Loucy (cell line): ENCODE measurements around the gene DLK1.

Source experiments
- H2AFZ ChIP-seq: fragments of 200-600 bp; sonication (generic); 2 replicates; pipeline ENCODE4 v1.6.0; 2016; ENCODE audit warnings: antibody characterized with exemption, mild to moderate bottlenecking, low read length, moderate library complexity
- H3F3A ChIP-seq: fragments of 200-600 bp; 2 replicates; pipeline ENCODE4 v1.6.0; 2016; ENCODE audit warnings: antibody characterized with exemption, low read depth, mild to moderate bottlenecking
- H3K27me3 ChIP-seq: fragments of 200-600 bp; sonication (generic); 2 replicates; pipeline ENCODE4 v1.6.1; 2014; ENCODE audit warnings: low read length, mild to moderate bottlenecking; ENCODE audit not compliant: insufficient read depth, poor library complexity, severe bottlenecking
- H3K36me3 ChIP-seq: fragments of 200-600 bp; sonication (generic); 2 replicates; pipeline ENCODE4 v1.6.1; 2016; ENCODE audit warnings: low read length; ENCODE audit not compliant: insufficient read depth
- H3K4me1 ChIP-seq: fragments of 200-600 bp; sonication (generic); 2 replicates; pipeline ENCODE4 v1.5.1; 2014; ENCODE audit warnings: low read length, mild to moderate bottlenecking; ENCODE audit not compliant: insufficient read depth, poor library complexity, severe bottlenecking
- H3K4me2 ChIP-seq: fragments of 200-600 bp; sonication (generic); 2 replicates; pipeline ENCODE4 v1.6.0; 2014; ENCODE audit warnings: antibody characterized with exemption, low read length, low read depth, mild to moderate bottlenecking; ENCODE audit not compliant: poor library complexity, severe bottlenecking
- H3K4me3 ChIP-seq: fragments of 200-600 bp; sonication (generic); 2 replicates; pipeline ENCODE4 v1.5.1; 2014; ENCODE audit warnings: low read length, mild to moderate bottlenecking, mixed read lengths; ENCODE audit not compliant: poor library complexity, severe bottlenecking
- H3K79me2 ChIP-seq: fragments of 200-600 bp; sonication (generic); 2 replicates; pipeline ENCODE4 v1.6.1; 2014; ENCODE audit warnings: low read length; ENCODE audit not compliant: insufficient read depth
- H3K9ac ChIP-seq: fragments of 200-600 bp; sonication (generic); 2 replicates; pipeline ENCODE4 v1.6.0; 2014; ENCODE audit warnings: mild to moderate bottlenecking, low read depth, low read length, moderate library complexity; ENCODE audit not compliant: poor library complexity, severe bottlenecking
- H3K9me2 ChIP-seq: fragments of 200-600 bp; sonication (generic); replicated peaks from 2 replicates; pipeline ENCODE4 v1.6.1; 2016; ENCODE audit warnings: low read depth, low read length, mixed read lengths
- H3K9me3 ChIP-seq: fragments of 200-600 bp; sonication (generic); 2 replicates; pipeline ENCODE4 v1.6.1; 2014; ENCODE audit warnings: mild to moderate bottlenecking, antibody characterized with exemption, low read length, low read depth; ENCODE audit not compliant: insufficient read depth
- H4K20me1 ChIP-seq: fragments of 200-600 bp; sonication (generic); 2 replicates; pipeline ENCODE4 v1.6.0; 2014; ENCODE audit warnings: antibody characterized with exemption, low read length, mild to moderate bottlenecking; ENCODE audit not compliant: insufficient read depth, poor library complexity, severe bottlenecking
- CTCF ChIP-seq: fragments of 200-600 bp; sonication (generic); conservative IDR thresholded peaks from 2 replicates; pipeline ENCODE4 v1.5.1; 2014; ENCODE audit warnings: mild to moderate bottlenecking, antibody characterized with exemption, low read length
- EZH2phosphoT487 ChIP-seq: fragments of 200-600 bp; IDR thresholded peaks from 2 replicates; pipeline ENCODE4 v1.6.1; 2018; ENCODE audit warnings: antibody characterized with exemption, mild to moderate bottlenecking, moderate library complexity, borderline replicate concordance

Gene DLK1

GRCh38 chr14:100728962-100729361 is 2.3 kb downstream of the DLK1 start:
- Histone ChIP-seq H3K9me3 (no peaks in the 10 kb centered on the region), H4K20me1 (no peaks in the 10 kb centered on the region), H3K4me2 (no peak overlapping the region), H3K4me1 (peaks cover 3% of the 10 kb centered on the region), H3K9ac (no peak overlapping the region), H3K79me2 (no peaks in the 10 kb centered on the region), H3K27me3 (no peaks in the 10 kb centered on the region), H3K4me3 (no peak overlapping the region), H2AFZ (no peak overlapping the region), H3K36me3 (no peaks in the 10 kb centered on the region), H3K9me2 (no peaks in the 10 kb centered on the region), H3F3A (no peaks in the 10 kb centered on the region)
- no peak for TF ChIP-seq EZH2phosphoT487
- TF ChIP-seq CTCF: no peak

- Histone ChIP-seq H3K79me2 (no peaks in the 10 kb centered on the region), H3K9me3 (no peaks in the 10 kb centered on the region), H3K9me2 (no peaks in the 10 kb centered on the region), H3F3A (no peaks in the 10 kb centered on the region), H4K20me1 (no peaks in the 10 kb centered on the region), H3K4me3 (no peak overlapping the region), H3K36me3 (no peaks in the 10 kb centered on the region), H3K4me2 (no peak overlapping the region), H3K9ac (no peak overlapping the region), H3K4me1 (no peaks in the 10 kb centered on the region), H2AFZ (no peak overlapping the region), H3K27me3 (no peaks in the 10 kb centered on the region)
- no peak for TF ChIP-seq EZH2phosphoT487
- TF ChIP-seq CTCF: no peak
These were observed 3.3 kb downstream of the DLK1 start for GRCh38 chr14:100729982-100730381.

- H3K4me3 ChIP-seq: no peak overlapping the region
- H2AFZ ChIP-seq: no peak overlapping the region
- no peak overlapping the region for H3K4me2 ChIP-seq
- H3F3A ChIP-seq: no peaks in the 10 kb centered on the region
- H3K9me2 ChIP-seq: no peaks in the 10 kb centered on the region
- no peak overlapping the region for H3K9ac ChIP-seq
- no peaks in the 10 kb centered on the region for H3K9me3 ChIP-seq
- TF ChIP-seq EZH2phosphoT487 (no peak), CTCF (no peak)
- no peaks in the 10 kb centered on the region for H3K79me2 ChIP-seq
- H3K4me1 ChIP-seq: no peaks in the 10 kb centered on the region
- H3K27me3 ChIP-seq: no peaks in the 10 kb centered on the region
- no peaks in the 10 kb centered on the region for H3K36me3 ChIP-seq
- no peaks in the 10 kb centered on the region for H4K20me1 ChIP-seq
These were observed 3.9 kb downstream of the DLK1 start for GRCh38 chr14:100730581-100730980.
